Adrenal gland (tissue), 12 donors: ENCODE results near the gene SCP2. TPM values are rescaled to one million over a fixed set of nuclear protein-coding genes. Genes with fewer than 3 reads are reported as not detected.

Experiments used
- DNase-seq, 7 donors: peaks; one replicate each; pipeline ENCODE4 v3.0.0-alpha.2; 2019 to 2020
- H3K27ac ChIP-seq, 5 donors: fragments of 200-600 bp; sonication (generic) in 4 of 5; 1 replicate in 3 of 5; 2 replicates in 2 of 5; pipeline versions ENCODE4 v1.5.1 to v1.8.0; 2016 to 2020; ENCODE audit warnings: mild to moderate bottlenecking in 1 of 5
- H3K27me3 ChIP-seq: fragments of 200-600 bp; 2 replicates; pipeline ENCODE4 v1.8.0; 2021
- H3K36me3 ChIP-seq, 2 donors: fragments of 200-600 bp; replicated peaks in 1 of 2; 1 replicate in 1 of 2; 2 replicates in 1 of 2; pipeline versions ENCODE4 v1.5.1 to v1.8.0; 2018 to 2022
- H3K4me1 ChIP-seq, 2 donors: fragments of 200-600 bp; replicated peaks in 1 of 2; 1 replicate in 1 of 2; 2 replicates in 1 of 2; pipeline versions ENCODE4 v1.5.1 to v1.8.0; 2018 to 2021
- H3K4me3 ChIP-seq, 4 donors: fragments of 200-600 bp; sonication (generic) in 3 of 4; one replicate each; pipeline ENCODE4 v1.5.1; 2016 to 2018
- H3K9me3 ChIP-seq, 3 donors: fragments of 200-600 bp; sonication (generic) in 1 of 3; replicated peaks in 1 of 3; 1 replicate in 2 of 3; 2 replicates in 1 of 3; pipeline versions ENCODE4 v1.5.1 to v1.8.0; 2016 to 2021
- CTCF ChIP-seq, 6 experiments: fragments of 450-650 bp in 4 of 6; fragments of 200-600 bp in 2 of 6; sonication (generic) in 1 of 6; IDR thresholded peaks; 1 replicate in 5 of 6; 2 replicates in 1 of 6; pipeline versions ENCODE4 v1.5.1 to v1.8.0; 2016 to 2021; ENCODE audit warnings: antibody characterized with exemption in 6 of 6, mild to moderate bottlenecking in 2 of 6, moderate library complexity in 1 of 6
- POLR2A ChIP-seq, 2 donors: fragments of 450-650 bp; IDR thresholded peaks; one replicate each; pipeline ENCODE4 v1.6.1; 2017; ENCODE audit warnings: antibody characterized with exemption in 2 of 2, mild to moderate bottlenecking in 2 of 2, moderate library complexity in 1 of 2
- WGBS, 4 donors: extraction: QIAGEN DNeasy Blood & Tissue Kit in 2 of 4; methylation state at CpG; one replicate each; pipeline versions ENCODE4 v1.1.5 to v1.1.7; 2013 to 2017; 5-methylcytosine and 5-hydroxymethylcytosine counted together
- intact Hi-C, 2 donors: fragments of 100-400 bp; cut with DNase I; formaldehyde crosslinking; loops; one replicate each; pipeline versions ENCODE4 v1.14.1 to v1.15.0; 2022 to 2023
- polyA plus RNA-seq, 3 donors: library from polyadenylated mRNA; stranded (reverse); fragments of 200-250 nt in 2 of 3; fragments of 350-450 nt in 1 of 3; fragmentation: Illumina TruSeq in 1 of 3; extraction: RNeasy Lipid Tissue Mini Kit (QIAGEN cat#74804) in 1 of 3; gene quantifications; one replicate each; pipeline ENCODE4 v1.2.3, GENCODE V29; 2013 to 2014
- total RNA-seq, 9 donors: library from RNA; depleted of rRNA in 4 of 9; stranded (reverse); fragments of >200 nt in 4 of 9; fragments of 120-200 nt in 1 of 9; fragmentation: NEBNext Ultra II Directional in 1 of 9; extraction: Animal tissue kit (Norgen Biotek cat#: 25700) in 1 of 9; gene quantifications; one replicate each; pipeline versions ENCODE4 v1.1.0 to v1.2.4, GENCODE V29; 2013 to 2023
- donor health status: healthy with polysubstance abuse.
- donor health status: Bipolar disorder and iron deficiency.
- donor health status: DM: yes; HTN: yes; CAD: no.
- donor health status: DM: no; HTN: no; CAD: no.
- donor health status: DM: no; HTN: no; CAD: no.
- donor health status: DM: yes; HTN: yes; CAD: no.

Gene SCP2
- total and polyA plus RNA-seq, 12 donors = 114 to 256 (median 144) TPM

- peak overlapping the region in 2 of 5 donors; percentile 1 to 11 for H3K27ac ChIP-seq
- H3K4me1 ChIP-seq = peaks cover 10 to 21% of the 10 kb centered on the region in 2 donors
- H3K27me3 ChIP-seq = no peaks in the 10 kb centered on the region
- H3K9me3 ChIP-seq = no peaks in the 10 kb centered on the region
- WGBS, 4 donors = 59 to 75% (median 64%) methylated on average over 2 of the region's 2 CpGs
- H3K36me3 ChIP-seq = peaks cover 0 to 3% of the 10 kb centered on the region in 2 donors
- H3K4me3 ChIP-seq = no peak overlapping the region
- intact Hi-C loops = no loop called here
- TF ChIP-seq CTCF (IDR thresholded peaks at IDR 0.05) (no peak), POLR2A (IDR thresholded peaks at IDR 0.05) (no peak)
- no peak for DNase-seq
Measured at GRCh38 chr1:53026254-53026653, 99.2 kb downstream of the SCP2 start.

- Histone ChIP-seq H3K9me3 (no peaks in the 10 kb centered on the region), H3K27me3 (no peaks in the 10 kb centered on the region), H3K27ac (no peak overlapping the region), H3K4me3 (no peak overlapping the region), H3K36me3 (peaks cover 0 to 3% of the 10 kb centered on the region in 2 donors), H3K4me1 (no peaks in the 10 kb centered on the region)
- TF ChIP-seq CTCF (IDR thresholded peaks at IDR 0.05) = no peak
- TF ChIP-seq POLR2A (IDR thresholded peaks at IDR 0.05) = no peak
- WGBS, 4 donors = 88 to 98% (median 93%) methylated on average over 1 of the region's 1 CpG
- no peak for DNase-seq
- intact Hi-C loops = no loop called here
Measured at GRCh38 chr1:53031732-53032131, 104.7 kb downstream of the SCP2 start.

- 74 to 95% (median 94%) methylated on average over 4 of the region's 4 CpGs for WGBS, 4 donors
- Histone ChIP-seq H3K4me1 (no peaks in the 10 kb centered on the region), H3K27ac (no peak overlapping the region), H3K4me3 (no peak overlapping the region), H3K27me3 (no peaks in the 10 kb centered on the region), H3K36me3 (peaks cover 0 to 18% of the 10 kb centered on the region in 2 donors), H3K9me3 (no peaks in the 10 kb centered on the region)
- DNase-seq = no peak
- intact Hi-C loops = no loop called here
- TF ChIP-seq POLR2A (IDR thresholded peaks at IDR 0.05) (no peak), CTCF (IDR thresholded peaks at IDR 0.05) (no peak)
Measured at GRCh38 chr1:53037159-53037558, 110.1 kb downstream of the SCP2 start.

GRCh38 chr1:53038566-53038965 lies 111.5 kb downstream of the SCP2 start:
- no peaks in the 10 kb centered on the region for H3K9me3 ChIP-seq
- TF ChIP-seq CTCF (IDR thresholded peaks at IDR 0.05) (no peak), POLR2A (IDR thresholded peaks at IDR 0.05) (no peak)
- no peaks in the 10 kb centered on the region for H3K27me3 ChIP-seq
- no peak for DNase-seq
- WGBS, 4 donors = 69 to 84% (median 77%) methylated on average over 3 of the region's 3 CpGs
- H3K27ac ChIP-seq = no peak overlapping the region
- intact Hi-C loops = no loop called here
- H3K36me3 ChIP-seq = peaks cover 0 to 18% of the 10 kb centered on the region in 2 donors
- H3K4me3 ChIP-seq = no peak overlapping the region
- no peaks in the 10 kb centered on the region for H3K4me1 ChIP-seq
